ENCODE data around the gene CMIP.

DNA sequence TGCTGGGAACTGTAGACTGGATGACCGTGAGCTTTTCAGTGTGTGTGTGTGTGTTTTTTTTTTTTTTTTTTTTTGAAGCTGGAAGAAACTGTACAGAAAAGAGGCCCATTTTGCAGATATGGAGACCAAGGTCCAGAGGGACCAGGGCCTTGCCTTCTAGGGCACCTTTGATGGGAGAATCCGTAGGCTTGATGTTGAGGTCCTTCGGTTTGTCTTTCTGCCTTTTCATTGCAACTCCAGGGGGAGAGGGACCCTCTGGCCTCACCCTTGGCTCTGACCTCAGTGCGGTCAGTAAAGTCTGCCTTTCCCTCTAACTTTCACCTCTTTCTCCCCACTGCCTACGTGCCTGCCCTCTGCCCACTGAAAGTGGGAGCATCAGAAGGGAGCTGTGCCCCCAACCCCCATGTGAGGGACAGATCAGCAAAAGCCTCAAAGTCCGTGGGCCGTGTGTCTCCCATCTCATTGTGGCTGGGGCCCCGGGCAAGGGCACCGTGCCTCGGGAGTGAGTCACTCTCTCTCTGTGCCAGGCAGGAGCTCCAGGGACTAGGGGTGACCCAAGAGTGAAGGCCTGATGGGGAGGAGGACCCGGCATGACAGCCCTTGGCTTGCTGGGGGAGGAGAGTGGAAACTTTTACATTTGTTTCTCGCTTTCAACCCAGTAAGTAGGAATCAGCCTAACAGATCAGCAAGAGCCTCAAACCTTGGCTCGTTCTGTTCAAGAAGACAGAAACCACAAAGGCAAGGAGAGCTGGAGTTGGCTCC is 123.6 kb downstream of the CMIP start:
- TF ChIP-seq POLR2A (IDR thresholded peaks at IDR 0.05) (no peak), CTCF (IDR thresholded peaks at IDR 0.05) (no peak)
